ENCODE results near the gene ATOX1.
"Not testable (repeated sequence)": the region's sequence is repeated elsewhere in the genome, so short reads cannot be mapped to it uniquely, and the experiment has no call there.

Gene ATOX1

DNA sequence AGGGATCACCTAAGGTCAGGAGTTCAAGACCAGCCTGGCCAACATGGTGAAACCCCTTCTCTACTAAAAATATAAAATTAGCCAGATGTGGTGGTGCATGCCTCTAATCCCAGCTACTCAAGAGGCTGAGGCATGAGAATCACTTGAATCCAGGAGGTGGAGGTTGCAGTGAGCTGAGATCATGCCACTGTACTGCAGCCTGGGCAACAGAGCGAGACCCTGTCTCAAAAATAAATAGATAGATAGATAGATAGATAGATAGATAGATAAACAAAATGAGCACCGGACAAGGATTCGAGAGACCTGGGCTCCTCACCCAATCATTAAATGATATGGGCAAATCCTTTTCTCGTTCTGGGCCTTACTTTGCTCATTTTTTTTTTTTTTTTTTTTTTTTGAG, 60.4 kb downstream of the ATOX1 start:
- not testable (repeated sequence) for DNase-seq (ENCODE audit: low read depth)

- DNase-seq (ENCODE audit: low read depth): no peak
Observed at GRCh38 chr5:151697452-151697851, 61.0 kb downstream of the ATOX1 start.

GRCh38 chr5:151696470-151697061, 61.9 kb downstream of the ATOX1 start:
- peak; percentile 95 for DNase-seq (ENCODE audit: low read depth)

DNA sequence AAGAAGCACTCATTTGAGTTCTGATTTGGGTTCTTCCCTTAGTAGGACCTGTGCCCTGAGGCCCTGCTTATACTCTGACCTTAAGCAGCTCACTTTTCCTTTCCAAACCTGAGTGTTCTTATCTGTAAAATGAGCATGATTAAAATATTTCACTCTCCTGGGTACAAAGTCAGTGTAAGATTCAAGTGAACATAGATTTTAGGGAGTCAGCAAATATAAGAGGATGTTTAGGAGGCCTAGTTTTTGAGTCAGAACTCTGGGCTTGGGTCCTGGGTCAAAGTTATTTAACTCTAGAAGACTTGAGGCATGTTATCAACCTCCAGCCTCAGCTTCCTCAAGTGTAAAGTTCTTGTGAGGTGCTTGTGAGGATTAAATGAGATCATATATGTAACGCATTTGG, 63.0 kb downstream of the ATOX1 start:
- no peak for DNase-seq (ENCODE audit: low read depth)

- no peak for DNase-seq (ENCODE audit: low read depth)
Observed at GRCh38 chr5:151694035-151694485, 64.4 kb downstream of the ATOX1 start.
